Putamen (tissue), 1 donor: ENCODE data around the gene SPCS3.
"Not testable (repeated sequence)": the region's sequence is repeated elsewhere in the genome, so short reads cannot be mapped to it uniquely, and the experiment has no call there.

ENCODE experiments used
- DNase-seq: peaks from one replicate; pipeline ENCODE4 v3.0.0-alpha.2; 2016; ENCODE audit warnings: low spot score

Gene SPCS3

DNA sequence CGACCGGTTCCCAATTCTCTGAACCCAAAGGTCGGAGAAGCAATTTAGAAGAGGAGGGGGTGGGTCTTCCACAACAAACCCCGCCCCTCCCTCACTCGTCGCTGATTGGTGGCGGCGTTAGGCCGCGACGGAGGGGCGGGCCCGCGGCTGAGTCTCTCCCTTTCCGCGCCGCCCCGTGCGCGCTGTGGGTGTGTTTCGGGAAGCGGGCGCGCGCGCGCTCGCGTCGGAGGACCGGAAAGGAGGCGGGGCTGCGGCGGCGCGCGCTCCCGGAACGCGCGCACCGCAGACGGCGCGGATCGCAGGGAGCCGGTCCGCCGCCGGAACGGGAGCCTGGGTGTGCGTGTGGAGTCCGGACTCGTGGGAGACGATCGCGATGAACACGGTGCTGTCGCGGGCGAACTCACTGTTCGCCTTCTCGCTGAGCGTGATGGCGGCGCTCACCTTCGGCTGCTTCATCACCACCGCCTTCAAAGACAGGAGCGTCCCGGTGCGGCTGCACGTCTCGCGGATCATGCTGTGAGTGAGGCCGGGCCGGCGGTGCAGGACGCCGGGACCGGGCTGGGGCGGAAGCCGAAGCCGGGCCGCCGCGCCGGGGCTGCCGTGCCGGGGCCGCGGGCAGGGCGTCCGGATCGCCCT lies at the start of gene SPCS3:
Gene SPCS3, plus strand, starts transcription at position 263 of the 636 bp plus-strand sequence. Its CDS starts 111 bp downstream, at position 374.
- peak; percentile 98 for DNase-seq

DNA sequence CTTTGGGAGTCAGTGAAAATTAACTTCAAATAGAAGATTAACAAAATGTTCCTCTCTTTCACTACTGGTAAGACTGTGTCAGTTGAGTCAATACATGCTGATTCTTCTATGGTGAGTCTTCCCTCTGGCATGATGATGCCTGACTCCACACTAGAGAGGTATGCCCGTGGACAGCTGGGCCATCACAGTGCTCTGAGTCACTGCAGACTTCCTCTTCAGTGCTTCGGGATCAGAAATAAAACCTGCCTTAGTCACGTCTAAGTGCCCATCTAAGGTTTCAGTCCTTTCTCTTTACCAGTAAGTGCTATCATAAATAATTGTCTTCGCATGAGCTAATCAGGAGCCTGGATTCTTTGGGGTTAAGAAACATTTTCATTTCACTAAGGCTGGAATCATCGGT lies 49.1 kb upstream of the SPCS3 start:
- no peak for DNase-seq

DNA sequence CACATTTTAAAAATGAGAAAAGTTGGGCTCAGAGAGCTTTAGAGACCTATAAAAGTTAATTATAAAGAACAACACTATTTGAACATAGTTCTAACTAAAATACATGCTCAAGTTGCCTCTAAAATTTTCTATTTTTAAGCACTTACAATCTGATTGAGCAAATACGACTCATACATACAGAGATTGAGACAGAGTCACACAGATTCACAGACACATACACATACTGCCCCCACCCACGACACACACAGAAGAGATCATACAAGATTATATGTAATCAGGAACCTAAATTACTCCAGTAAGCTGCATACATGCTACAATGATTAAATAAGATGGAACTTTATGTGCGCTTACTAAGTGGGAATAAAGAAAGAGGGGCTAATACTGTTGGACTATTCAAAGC lies 48.0 kb upstream of the SPCS3 start:
- DNase-seq, result no peak

DNA sequence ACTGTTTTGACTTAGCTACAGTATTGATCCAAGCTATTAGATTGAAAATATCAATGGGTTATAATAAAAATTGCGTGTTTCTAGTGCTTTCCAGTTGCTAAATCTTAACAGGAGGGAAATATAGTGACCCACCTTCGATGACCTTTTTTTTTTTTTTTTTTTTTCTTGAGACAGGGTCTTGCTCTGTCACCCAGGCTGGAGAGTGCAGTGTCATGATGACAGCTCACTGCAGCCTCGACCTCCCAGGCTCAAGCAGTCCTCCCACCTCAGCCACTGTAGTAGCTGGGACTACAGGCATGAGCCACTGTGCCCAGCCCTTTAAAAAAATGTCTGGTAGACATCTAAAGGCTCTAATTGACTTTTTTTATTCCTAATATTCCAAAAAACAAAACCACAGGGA lies 47.0 kb upstream of the SPCS3 start:
- no peak for DNase-seq

- DNase-seq, result no peak
Observed at GRCh38 chr4:176273736-176274135, 46.0 kb upstream of the SPCS3 start.

DNA sequence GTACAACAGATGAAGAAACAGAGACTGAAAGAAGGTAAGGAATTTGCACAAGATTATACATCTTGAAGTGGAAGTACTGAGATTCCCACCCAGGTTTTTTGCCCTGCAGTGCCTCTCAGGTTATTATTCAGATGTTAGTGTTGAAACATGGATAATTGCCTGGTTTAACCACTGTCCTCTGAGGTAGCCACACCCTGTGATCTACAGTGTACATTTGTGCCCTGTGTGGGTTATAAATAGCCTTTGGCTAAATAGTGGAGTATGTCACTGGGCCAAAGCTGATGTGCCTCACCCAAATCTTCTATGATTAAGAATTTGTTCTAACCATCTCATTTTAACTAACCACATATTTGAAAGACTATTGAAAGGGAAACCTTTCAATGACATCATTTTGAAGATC lies 45.3 kb upstream of the SPCS3 start:
- no peak for DNase-seq

- no peak for DNase-seq
Observed at GRCh38 chr4:176276710-176277109, 43.1 kb upstream of the SPCS3 start.

- DNase-seq, result peak; percentile 22
Observed at GRCh38 chr4:176277162-176277904, 42.4 kb upstream of the SPCS3 start.

DNA sequence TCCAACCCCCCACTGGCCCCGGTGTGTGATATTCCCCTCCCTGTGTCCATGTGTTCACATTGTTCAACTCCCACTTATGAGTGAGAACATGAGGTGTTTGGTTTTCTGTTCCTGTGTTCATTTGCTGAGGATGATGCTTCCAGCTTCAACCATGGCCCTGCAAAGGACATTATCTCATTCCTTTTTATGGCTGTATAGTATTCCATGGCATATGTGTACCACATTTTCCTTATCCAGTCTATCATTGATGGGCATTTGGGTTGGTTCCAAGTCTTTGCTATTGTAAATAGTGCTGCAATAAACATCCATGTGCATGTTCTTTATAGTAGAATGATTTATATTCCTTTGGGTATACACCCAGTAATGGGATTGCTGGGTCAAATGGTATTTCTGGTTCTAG lies 40.2 kb upstream of the SPCS3 start:
- DNase-seq, result not testable (repeated sequence)

DNA sequence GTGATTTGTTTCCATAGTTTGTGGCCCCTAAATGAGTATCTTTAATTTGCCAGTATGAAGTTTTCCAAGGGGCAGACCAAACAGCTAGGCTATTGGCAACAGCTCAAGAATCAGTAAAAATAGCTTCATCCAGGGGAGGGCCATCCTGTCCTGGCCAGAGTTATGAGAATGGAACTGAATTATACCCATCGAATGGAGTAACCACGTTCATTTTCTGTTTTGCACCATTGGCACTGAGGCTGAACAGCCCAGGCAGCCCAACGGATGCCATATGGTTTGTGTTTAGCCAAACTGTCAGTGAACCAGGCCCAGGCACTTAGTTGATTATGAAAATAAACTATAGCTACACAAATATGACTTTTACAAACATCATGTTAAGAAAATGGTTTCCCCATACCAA lies 33.0 kb upstream of the SPCS3 start:
- DNase-seq, result no peak

DNA sequence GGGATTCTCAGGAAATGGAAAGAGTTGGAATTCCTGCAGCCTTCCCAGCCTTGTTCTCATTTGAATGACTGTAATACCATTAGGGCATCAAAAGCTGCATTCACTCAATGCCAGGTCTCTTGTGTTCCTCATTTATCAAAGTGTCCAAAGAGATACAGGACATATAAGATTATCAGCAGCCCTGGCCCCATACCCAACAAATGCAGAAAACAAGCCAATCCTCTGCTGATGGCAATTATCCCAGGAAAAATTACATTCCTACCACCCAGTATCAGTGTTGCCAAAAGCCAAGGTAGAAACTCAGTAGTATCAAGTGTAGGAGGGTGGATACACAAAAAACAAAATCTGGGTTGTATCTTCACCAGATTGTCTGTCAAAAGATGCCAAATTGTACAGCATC lies 32.2 kb upstream of the SPCS3 start:
- DNase-seq, result no peak

- no peak for DNase-seq
Observed at GRCh38 chr4:176288020-176288419, 31.7 kb upstream of the SPCS3 start.

GRCh38 chr4:176289561-176289960 lies 30.2 kb upstream of the SPCS3 start:
- DNase-seq, result no peak

DNA sequence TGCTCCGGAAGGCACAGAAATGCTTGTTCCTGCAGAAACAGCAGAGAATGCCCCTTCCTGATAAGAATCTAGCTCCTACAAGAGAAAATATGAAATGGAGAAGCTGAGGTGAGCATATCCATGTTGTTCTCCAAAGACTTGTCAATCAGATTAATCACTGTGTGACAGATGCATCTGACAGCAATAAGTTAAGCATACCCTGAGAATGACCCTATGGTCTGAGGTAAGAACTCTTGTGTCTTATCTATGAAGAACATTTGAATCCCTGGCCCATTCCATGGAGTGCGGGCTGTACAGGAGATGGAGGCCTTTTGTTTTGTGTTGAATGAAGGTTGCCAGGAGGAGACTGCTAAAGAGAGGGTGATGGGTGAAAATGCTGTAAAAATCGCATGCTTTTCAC lies 29.2 kb upstream of the SPCS3 start:
- DNase-seq, result no peak

- DNase-seq, result no peak
Observed at GRCh38 chr4:176291748-176292147, 28.0 kb upstream of the SPCS3 start.

DNA sequence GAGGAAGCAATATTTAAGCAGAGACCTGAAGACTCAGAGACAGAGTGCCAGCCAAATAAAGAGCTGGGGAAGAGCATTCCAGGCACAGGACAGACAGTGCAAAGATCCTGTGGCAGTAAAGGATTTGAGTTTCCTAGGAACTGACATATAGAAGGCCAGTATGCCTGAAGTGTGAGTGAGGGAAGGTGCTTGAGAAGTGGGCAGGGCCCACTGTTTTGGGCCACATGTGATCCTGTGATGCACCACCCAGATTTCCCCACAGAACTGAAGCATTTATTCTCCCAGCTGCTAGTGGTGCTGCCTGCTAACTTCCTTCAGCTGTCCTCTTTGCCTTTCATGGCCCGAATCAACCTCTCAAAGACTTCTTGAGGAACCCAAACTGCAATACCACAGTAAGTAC lies 26.8 kb upstream of the SPCS3 start:
- DNase-seq, result no peak

DNA sequence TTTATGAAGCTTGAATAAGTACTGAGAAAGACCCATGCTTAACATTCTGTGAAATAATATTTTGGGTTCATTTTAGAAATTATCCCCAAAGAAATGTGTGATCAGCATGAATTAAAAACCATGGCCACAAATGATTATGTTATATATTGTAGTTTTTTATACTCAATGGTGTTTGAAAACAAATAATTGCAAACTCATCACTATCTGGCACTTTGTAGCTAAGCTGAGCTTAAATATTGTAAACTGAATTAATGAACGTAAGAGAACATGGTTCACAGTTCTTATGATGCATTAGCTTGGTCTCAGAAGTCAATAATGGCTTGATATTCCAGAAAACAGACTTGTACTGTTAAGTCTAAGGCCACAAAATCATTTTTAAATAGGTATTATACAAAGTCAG lies 26.1 kb upstream of the SPCS3 start:
- no peak for DNase-seq

DNA sequence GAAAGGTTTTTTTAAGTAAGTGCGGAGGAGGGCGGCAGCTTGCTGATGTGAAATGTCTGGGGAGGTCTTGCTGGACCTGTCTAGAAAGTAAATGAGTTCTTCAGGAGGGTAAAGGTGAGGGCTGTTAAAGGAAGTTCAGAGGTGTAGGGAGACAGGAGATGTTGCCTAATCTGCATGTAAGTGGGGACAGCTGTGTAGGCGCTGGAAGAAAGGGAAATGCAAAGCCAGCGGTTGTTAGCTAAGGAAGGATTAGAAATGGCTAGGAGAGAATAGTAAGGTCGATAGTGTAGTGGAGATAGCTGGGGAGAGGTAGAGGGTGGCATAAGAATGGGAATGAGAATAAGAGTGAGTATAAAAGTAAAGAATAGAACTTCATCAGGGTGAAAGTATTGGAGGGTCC lies 23.9 kb upstream of the SPCS3 start:
- not testable (repeated sequence) for DNase-seq

- no peak for DNase-seq
Observed at GRCh38 chr4:176298664-176299063, 21.1 kb upstream of the SPCS3 start.

DNA sequence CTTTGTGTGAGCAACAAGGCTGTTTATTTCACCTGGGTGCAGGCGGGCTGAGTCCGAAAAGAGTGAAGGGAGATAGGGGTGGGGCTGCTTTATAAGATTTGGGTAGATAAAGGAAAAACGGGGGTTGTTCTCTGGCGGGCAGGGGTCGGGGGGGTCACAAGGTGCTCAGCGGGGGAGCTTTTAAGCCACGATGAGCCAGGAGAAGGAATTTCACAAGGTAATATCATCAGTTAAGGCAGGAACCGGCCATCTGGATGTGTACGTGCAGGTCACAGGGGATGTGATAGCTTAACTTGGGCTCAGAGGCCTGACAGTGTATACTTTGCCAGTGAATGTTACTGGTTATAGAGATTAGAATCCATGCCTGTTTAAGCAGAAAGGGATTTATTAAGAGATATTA lies 19.7 kb upstream of the SPCS3 start:
- no peak for DNase-seq

- no peak for DNase-seq
Observed at GRCh38 chr4:176300565-176300964, 19.2 kb upstream of the SPCS3 start.

- no peak for DNase-seq
Observed at GRCh38 chr4:176302283-176303275, 17.2 kb upstream of the SPCS3 start.

- no peak for DNase-seq
Observed at GRCh38 chr4:176303938-176304337, 15.8 kb upstream of the SPCS3 start.
